H54 (cell line): ENCODE data around the gene DNAJB6.

Experiments
- DNase-seq: peaks from one replicate; pipeline ENCODE4 v3.0.0; 2011; ENCODE audit warnings: low spot score, mixed read lengths; ENCODE audit not compliant: insufficient read length
- FAIRE-seq: peaks from 3 replicates; lab custom pipeline; 2011; peaks lifted over from hg19 to GRCh38; lab: Jason Lieb, UNC
- POLR2A ChIP-seq: IDR thresholded peaks from 2 replicates; pipeline ENCODE4 v1.6.1; 2011; ENCODE audit warnings: low read depth, mild to moderate bottlenecking, low read length

Gene DNAJB6

GRCh38 chr7:157389951-157390730 is 53.3 kb downstream of the DNAJB6 start:
- TF ChIP-seq POLR2A = no peak
- DNase-seq (no peak), FAIRE-seq (no peak)

DNA sequence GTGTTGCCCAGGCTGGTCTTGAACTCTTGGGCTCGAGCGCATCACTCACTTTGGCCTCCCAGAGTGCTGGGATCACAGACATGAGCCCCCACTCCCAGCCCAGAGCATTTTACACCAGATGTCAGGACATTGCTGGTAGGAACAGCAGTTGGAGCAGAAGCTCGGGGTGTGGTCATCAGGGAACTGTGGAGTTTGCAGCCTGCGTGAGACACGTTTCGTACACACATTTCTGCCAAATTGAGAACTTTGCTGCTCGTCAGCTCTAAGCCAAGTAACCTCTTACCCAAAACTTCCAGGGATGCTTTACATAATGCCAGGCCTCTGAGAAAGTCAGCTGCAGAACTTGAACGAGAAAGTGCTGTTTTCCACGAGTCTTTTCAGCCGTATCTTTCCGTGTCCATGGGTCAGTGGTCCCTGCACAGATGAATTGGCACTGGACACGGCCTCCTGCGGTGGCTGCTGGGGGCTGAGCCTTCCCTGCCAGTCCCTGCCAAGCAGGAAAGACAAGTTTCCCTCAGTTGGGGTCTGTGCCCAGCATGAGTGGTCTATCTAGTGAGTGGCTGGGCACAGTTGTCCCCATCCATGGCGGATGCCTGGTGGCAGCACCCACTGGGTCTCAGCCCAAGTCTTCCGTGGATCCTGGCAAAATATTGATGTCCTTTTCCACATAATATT is 54.4 kb downstream of the DNAJB6 start:
- TF ChIP-seq POLR2A = no peak
- FAIRE-seq (no peak), DNase-seq (no peak)

DNA sequence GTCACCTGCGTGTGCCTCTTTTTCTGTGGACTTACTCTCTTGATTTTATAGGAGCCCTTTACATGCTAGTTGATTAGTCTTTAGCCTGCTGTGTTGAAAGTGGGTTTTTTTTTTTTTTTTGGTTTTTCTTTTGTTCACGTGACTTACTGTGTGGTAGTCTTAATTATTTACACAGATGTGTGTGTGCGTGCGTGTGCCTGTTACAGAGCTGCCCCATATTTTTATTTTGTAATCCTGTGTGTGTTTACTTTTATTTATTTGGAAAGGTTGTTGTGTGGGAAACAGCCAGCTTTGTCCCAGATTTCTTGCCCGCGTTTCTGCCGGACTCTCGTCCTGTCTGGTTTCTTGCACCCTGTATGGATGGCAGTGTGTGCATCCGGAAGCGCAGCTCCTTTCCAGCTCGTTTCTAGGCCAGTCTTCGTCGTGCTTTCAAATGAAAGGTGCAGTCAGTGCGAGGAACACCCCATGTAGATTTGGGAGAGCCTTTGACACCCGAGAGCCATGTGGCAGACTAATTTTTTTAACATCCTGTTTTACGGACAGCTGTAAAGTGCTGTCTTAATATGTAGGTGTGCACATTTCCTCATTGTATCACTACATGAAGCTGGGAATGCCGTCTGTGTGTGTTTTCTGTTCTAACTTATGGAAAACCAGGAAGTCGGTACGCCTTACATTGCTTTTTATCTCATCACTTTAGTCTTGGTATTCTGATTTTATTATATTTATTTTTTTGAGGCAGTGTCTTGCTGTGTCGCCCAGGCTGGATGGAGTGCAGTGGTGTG is 55.6 kb downstream of the DNAJB6 start:
- no peak for TF ChIP-seq POLR2A
- no peak for FAIRE-seq
- no peak for DNase-seq

- TF ChIP-seq POLR2A = no peak
- no peak for FAIRE-seq
- no peak for DNase-seq
These were observed 57.7 kb downstream of the DNAJB6 start for GRCh38 chr7:157394246-157395191.

GRCh38 chr7:157395206-157395605 is 58.4 kb downstream of the DNAJB6 start:
- DNase-seq = no peak
- no peak for TF ChIP-seq POLR2A
- no peak for FAIRE-seq

DNA sequence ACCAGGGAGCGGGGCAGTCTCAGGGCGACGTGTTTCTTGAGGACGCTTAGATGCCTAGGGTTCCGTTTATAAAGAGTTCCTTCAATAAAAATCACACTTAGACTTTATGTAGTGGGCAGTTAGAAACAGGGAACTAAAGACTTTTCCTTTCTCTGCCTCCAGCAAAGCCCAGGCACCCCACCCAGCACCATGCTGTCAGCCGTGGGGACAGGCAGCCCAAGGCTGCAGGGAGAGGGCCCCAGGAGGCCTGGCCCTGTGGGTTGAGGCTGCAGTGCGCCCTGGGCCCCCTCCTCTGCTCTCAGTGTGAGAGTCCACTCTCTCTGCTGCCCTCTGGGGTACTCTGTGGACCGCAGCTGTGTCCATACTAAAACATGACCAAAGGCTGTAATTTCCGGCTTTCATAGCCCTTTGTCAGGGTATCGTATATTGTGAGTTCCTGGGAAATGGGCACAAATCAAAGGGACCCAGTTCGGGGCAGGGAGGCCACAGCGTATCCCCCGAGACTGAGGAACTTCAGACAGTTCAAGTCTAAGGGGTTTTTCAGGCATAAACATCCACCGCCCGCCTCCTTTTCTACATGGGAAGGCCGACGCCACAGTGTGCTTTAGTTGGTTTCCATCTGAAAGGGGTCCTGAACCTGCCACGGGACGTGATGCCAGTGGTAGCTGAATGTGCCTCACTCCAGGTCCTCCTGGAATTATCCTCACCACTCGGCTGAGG is 59.7 kb downstream of the DNAJB6 start:
- FAIRE-seq = no peak
- no peak for TF ChIP-seq POLR2A
- DNase-seq = no peak

DNA sequence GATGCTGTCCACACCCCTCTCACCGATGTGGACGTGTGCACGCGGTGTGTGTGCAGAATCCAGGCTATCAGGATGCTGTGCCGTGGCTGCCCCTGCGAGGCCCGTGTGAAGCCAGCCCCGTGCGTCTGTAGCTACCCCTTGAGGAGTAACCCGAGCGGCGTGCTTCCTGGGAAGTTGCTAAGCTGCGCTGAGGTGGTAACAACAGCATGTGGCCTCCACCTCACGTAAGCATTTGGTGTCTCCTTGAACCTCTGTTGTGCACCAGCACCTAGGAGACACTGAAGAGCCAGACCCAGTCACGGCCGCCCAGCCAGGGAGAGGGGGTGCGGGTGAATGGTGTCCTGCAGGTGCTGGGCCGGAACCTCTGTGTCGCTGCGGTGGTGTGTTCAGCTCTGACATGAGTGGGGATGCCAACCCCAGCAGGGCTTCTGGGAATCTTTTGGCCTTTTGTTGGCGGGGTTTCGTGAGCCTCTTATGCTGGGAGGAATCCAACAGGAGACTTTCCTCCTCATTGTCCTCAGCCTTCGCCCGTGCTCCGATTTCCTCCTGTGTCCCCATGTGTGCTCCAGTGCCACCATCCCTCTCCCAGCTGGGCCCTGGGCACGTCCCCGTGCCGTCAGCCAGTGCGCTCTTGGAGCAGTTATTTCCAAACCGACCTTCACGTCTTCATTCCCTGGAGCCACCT is 60.4 kb downstream of the DNAJB6 start:
- TF ChIP-seq POLR2A = no peak
- no peak for FAIRE-seq
- no peak for DNase-seq

- DNase-seq (no peak), FAIRE-seq (no peak)
- no peak for TF ChIP-seq POLR2A
These were observed 61.2 kb downstream of the DNAJB6 start for GRCh38 chr7:157397731-157398691.

GRCh38 chr7:157399086-157399687 is 62.4 kb downstream of the DNAJB6 start:
- DNase-seq (no peak), FAIRE-seq (no peak)
- TF ChIP-seq POLR2A = no peak

- DNase-seq = no peak
- TF ChIP-seq POLR2A = no peak
- FAIRE-seq = no peak
These were observed 63.5 kb downstream of the DNAJB6 start for GRCh38 chr7:157400171-157400860.
